GM10266 (cell line): Measurements from ENCODE around the gene CYP2D6.

ENCODE experiments used
- DNase-seq: peaks from one replicate; pipeline ENCODE4 v3.0.0; 2012; ENCODE audit errors: extremely low spot score
- TF ChIP-seq, protein P1 (sequence below): IDR thresholded peaks from 2 replicates; pipeline ENCODE4 v1.5.1; 2012; ENCODE audit warnings: mild to moderate bottlenecking, low read depth; ENCODE audit not compliant: control insufficient read depth, insufficient read depth; ENCODE audit errors: missing control alignments

CYP2D6 gene

DNA sequence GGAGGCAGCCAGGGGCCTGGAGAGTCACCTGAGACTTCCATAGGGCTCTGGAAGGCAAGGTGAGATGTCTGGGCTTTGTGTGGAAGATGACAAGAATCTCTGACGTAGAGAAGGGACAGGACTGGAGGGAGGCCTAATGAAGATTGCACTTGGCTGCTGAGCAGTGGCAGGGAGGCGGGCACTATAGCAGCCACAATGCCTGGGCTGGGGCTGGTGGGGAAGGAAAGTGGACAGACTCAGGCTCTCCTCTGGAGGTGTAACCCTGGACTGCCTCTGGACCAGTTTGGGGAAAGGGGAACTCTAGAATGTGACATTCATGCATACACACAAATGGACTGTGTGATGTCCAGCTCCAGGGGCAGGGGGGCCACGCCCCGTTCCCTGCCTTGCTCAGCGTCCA lies 34.3 kb upstream of the CYP2D6 start:
- DNase-seq = no peak
- TF ChIP-seq, protein P1, sequence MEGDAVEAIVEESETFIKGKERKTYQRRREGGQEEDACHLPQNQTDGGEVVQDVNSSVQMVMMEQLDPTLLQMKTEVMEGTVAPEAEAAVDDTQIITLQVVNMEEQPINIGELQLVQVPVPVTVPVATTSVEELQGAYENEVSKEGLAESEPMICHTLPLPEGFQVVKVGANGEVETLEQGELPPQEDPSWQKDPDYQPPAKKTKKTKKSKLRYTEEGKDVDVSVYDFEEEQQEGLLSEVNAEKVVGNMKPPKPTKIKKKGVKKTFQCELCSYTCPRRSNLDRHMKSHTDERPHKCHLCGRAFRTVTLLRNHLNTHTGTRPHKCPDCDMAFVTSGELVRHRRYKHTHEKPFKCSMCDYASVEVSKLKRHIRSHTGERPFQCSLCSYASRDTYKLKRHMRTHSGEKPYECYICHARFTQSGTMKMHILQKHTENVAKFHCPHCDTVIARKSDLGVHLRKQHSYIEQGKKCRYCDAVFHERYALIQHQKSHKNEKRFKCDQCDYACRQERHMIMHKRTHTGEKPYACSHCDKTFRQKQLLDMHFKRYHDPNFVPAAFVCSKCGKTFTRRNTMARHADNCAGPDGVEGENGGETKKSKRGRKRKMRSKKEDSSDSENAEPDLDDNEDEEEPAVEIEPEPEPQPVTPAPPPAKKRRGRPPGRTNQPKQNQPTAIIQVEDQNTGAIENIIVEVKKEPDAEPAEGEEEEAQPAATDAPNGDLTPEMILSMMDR = no peak

DNA sequence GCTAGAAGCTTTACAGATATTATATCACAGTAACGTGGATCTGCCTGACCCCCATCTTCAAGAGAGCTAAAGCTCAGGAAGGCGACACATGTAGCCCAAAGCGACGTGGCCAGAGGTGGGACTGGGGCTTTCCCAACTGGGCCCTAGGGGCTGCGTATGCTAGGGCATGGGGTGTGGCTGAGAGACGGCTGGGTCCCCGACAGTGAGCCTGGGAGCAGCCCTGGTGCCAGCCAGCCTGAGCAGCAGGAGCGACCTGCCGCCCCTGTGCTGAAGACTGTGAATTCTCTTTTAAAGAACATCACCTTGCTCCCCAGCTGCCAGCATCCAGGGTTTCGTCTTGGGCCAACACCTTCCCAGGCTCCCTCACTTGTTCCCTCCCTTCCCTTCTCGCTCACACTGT lies 32.9 kb upstream of the CYP2D6 start:
- TF ChIP-seq, protein P1 = no peak
- DNase-seq = no peak

DNA sequence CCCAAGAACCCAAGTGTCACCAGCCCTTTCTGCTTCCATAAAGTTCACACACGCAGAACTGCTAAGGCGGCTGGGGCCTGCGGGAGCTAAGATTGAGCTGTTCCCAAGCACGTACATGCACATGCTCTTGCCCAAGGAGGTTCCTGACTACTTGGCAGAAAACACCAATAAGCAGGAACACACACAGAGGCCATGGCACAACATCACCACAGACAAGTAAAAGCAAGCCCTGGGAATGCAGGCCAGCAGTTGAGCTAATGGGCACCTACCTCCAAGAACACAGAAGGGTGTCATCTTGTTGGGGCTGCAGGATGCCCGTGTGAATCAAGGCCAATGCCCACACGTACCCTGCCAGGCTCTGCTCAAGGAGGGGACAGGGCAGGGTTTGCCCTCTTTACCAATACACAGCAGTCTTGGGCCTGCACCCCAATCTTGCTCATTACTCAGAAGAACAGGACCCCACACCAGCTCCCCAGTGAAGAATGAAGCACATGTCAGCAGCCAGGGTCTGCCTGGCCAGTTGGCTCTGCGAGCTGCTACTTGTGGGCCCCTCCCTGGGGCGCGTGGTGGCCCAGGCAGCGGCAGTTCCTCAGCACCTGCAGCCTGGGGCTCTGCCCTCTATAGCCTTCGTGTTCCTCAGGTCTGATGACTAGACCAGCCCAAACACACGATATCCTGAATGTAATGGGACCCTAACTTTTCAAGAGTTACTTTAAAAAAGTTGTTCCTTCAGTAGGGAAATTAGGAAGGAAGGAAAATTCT lies 32.3 kb upstream of the CYP2D6 start:
- DNase-seq = no peak
- TF ChIP-seq, protein P1 = no peak

DNA sequence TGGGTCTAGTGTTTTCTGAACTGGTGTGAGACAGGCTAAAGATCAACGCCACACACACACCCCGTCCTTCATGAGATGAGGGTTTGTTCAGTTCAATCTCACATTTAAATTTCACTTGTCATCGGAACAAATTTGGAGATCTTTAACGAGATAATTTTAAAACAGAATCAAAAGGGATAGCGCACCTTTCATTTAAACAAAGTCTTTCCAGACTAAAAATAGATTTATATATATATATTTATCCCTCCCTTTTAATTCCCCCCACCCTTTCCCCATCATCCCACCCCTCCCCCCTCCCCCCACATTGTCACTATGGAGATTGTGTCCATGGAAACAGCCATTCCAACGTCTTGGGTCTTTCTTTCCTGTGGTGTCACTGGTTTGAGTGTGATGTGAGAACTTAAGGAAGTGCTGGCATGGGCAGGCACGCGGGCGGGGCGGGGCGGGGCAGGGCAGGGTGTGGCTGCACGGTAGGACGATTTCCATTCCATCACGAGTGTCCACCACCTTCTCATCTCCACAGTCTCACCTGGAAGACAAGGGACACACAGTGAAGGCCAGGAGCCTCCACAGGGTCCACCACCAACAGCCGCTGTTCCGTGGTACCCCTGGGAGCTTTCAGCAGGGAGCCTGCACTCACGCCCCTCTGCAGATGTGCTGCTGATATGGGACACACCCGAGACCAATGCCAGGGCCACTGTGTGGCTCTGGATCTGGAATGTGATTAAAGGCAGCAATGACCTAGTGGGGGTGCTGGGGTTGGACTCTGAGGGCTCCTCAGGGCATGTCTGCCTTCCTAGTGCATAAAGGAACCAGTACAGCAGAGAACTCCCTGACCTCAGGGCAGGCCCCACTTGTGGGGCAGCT lies 30.5 kb upstream of the CYP2D6 start:
- no peak for DNase-seq
- TF ChIP-seq, protein P1 = no peak

DNA sequence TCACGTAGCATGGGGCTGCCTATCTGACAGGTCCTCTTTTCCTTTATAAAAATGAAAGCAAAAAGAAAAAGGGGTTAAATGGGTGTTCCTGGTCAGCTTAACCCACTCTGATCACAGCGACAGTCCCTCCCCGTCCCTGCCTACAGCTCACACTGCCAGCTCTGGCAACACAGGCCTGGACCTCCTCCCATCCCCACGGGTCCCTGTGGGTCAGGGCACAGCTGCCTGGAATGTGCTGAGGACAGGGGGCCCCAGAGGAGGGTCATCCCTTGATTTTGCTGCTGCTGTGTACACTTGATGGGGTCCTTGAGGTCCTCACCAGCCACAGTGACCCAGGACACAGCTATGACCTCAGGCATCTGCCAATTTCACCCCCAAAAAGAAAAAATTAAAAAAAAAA lies 29.6 kb upstream of the CYP2D6 start:
- no peak for DNase-seq

DNA sequence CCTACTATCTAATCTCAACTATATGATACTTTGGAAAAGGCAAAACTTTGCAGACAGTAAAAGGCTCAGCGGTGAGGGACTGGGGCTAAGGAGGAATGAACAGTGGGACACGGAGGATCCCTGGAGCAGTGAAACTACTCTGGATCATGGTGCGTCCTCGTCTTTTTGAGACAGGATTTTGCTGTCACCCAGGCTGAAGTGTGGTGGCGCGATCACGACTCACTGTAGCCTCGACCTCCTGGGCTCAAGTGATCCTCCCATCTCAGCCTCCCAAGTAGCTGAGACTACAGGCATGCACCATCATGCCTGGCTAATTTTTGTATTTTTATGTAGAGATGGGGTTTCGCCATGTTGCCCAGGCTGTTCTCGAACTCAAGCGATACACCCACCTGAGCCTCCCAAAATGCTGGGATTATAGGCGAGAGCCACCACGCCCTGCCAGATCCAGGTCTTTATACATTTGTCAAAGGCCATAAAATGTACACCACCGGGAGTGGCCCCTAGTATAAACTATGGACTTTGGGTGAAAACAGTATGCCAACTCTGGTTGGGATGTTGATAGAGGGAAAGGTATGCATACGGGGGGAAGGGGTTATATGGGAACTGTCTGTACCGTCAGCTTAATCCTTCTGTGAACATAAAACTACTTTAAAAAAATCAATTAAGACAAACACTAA lies 28.0 kb upstream of the CYP2D6 start:
- no peak for DNase-seq

More for the DNA sequence above, 29.6 kb upstream of the CYP2D6 start:
- TF ChIP-seq, protein P1 = no peak

More for the DNA sequence above, 28.0 kb upstream of the CYP2D6 start:
- TF ChIP-seq, protein P1 = no peak
